HG03442 (cell line): ENCODE data around the gene MMP27.
"Not testable (repeated sequence)": the region's sequence is repeated elsewhere in the genome, so short reads cannot be mapped to it uniquely, and the experiment has no call there.

Source experiments
- ATAC-seq: cut with Tn5 transposase; IDR thresholded peaks from one replicate; pipeline ENCODE4 v1.9.1; 2021; ENCODE audit warnings: mild to moderate bottlenecking, moderate library complexity; ENCODE audit not compliant: unreplicated experiment

Gene MMP27

GRCh38 chr11:102705626-102706025 lies at the start of gene MMP27:
Gene MMP27 (minus strand): TSS chr11:102705769. CDS start chr11:102705714, 55 bp downstream.
- ATAC-seq, result no peak

- ATAC-seq, result no peak
These were observed 47.7 kb upstream of the MMP27 start for GRCh38 chr11:102753267-102753666.

- ATAC-seq, result no peak
These were observed 46.1 kb upstream of the MMP27 start for GRCh38 chr11:102751673-102752072.

- ATAC-seq, result no peak
These were observed 43.6 kb upstream of the MMP27 start for GRCh38 chr11:102749101-102749722.

GRCh38 chr11:102746746-102747578 lies 41.4 kb upstream of the MMP27 start:
- ATAC-seq, result not testable (repeated sequence)

- no peak for ATAC-seq
These were observed 29.1 kb upstream of the MMP27 start for GRCh38 chr11:102734650-102735049.

- ATAC-seq, result peak; percentile 95
These were observed 27.8 kb upstream of the MMP27 start for GRCh38 chr11:102733232-102733875.

GRCh38 chr11:102730944-102731343 lies 25.4 kb upstream of the MMP27 start:
- not testable (repeated sequence) for ATAC-seq

GRCh38 chr11:102729849-102730815 lies 24.6 kb upstream of the MMP27 start:
- no peak for ATAC-seq

GRCh38 chr11:102727890-102728289 lies 22.3 kb upstream of the MMP27 start:
- ATAC-seq, result no peak

GRCh38 chr11:102724904-102725500 lies 19.4 kb upstream of the MMP27 start, which contains the start of gene MMP8:
Gene MMP8 (minus strand): TSS chr11:102724954. CDS start chr11:102724855, 99 bp downstream.
- ATAC-seq, result no peak

- ATAC-seq, result no peak
These were observed 17.3 kb upstream of the MMP27 start for GRCh38 chr11:102722821-102723220.

GRCh38 chr11:102719620-102720277 lies 14.2 kb upstream of the MMP27 start:
- no peak for ATAC-seq

GRCh38 chr11:102717280-102717679 lies 11.7 kb upstream of the MMP27 start:
- ATAC-seq, result no peak

- peak; percentile 76 for ATAC-seq
These were observed 11.0 kb upstream of the MMP27 start for GRCh38 chr11:102716527-102716926.

- no peak for ATAC-seq
These were observed 6.6 kb upstream of the MMP27 start for GRCh38 chr11:102712137-102712536.

- no peak for ATAC-seq
These were observed 3.8 kb upstream of the MMP27 start for GRCh38 chr11:102709201-102709945.

- no peak for ATAC-seq
These were observed 3.1 kb upstream of the MMP27 start for GRCh38 chr11:102708654-102709053.

GRCh38 chr11:102704841-102705240 lies 728 bp downstream of the MMP27 start:
- no peak for ATAC-seq
